HepG2 (cell line): Measurements from ENCODE around the gene PCIF1. TPM values are rescaled to one million over a fixed set of nuclear protein-coding genes. Genes with fewer than 3 reads are reported as not detected.

Source experiments
- ATF5 ChIP-seq: sonication (generic); formaldehyde crosslinking; IDR thresholded peaks from 2 replicates; pipeline ENCODE4 v1.4.0; 2020; ENCODE audit warnings: mild to moderate bottlenecking, low read depth, missing genetic modification reagents
- CHD2 ChIP-seq: IDR thresholded peaks from 2 replicates; pipeline ENCODE4 v1.6.1; 2011; ENCODE audit warnings: low read depth, low read length, improper control_type of control experiment
- FLYWCH1 ChIP-seq: sonication (generic); formaldehyde crosslinking; IDR thresholded peaks from 2 replicates; pipeline ENCODE4 v1.8.1; 2023; ENCODE audit warnings: mild to moderate bottlenecking, missing genetic modification reagents
- GTF2F1 ChIP-seq: fragments of 150-350 bp; IDR thresholded peaks from 2 replicates; pipeline ENCODE4 v1.6.1; 2014; ENCODE audit warnings: low read length
- GTF3A ChIP-seq: sonication (generic); formaldehyde crosslinking; conservative IDR thresholded peaks from 2 replicates; pipeline ENCODE4 v1.4.0; 2020; ENCODE audit warnings: mild to moderate bottlenecking, missing genetic modification reagents
- NFKB2 ChIP-seq: sonication (generic); formaldehyde crosslinking; IDR thresholded peaks from 2 replicates; pipeline ENCODE4 v1.4.0; 2020; ENCODE audit warnings: missing genetic modification reagents, borderline replicate concordance
- POLR2AphosphoS5 ChIP-seq: IDR thresholded peaks from 2 replicates; pipeline ENCODE4 v1.6.1; 2012; ENCODE audit warnings: low read depth, low read length
- RNF219 ChIP-seq: sonication (generic); formaldehyde crosslinking; IDR thresholded peaks from 2 replicates; pipeline ENCODE4 v1.5.0; 2020; ENCODE audit warnings: mild to moderate bottlenecking, missing genetic modification reagents
- SMAD1 ChIP-seq: sonication (generic); formaldehyde crosslinking; IDR thresholded peaks from 2 replicates; pipeline ENCODE4 v1.4.0; 2020; ENCODE audit warnings: missing genetic modification reagents, low read depth, mild to moderate bottlenecking, borderline replicate concordance
- STAG1 ChIP-seq: sonication (generic); formaldehyde crosslinking; IDR thresholded peaks from 2 replicates; pipeline ENCODE4 v1.4.0; 2020; ENCODE audit warnings: missing genetic modification reagents
- SYNCRIP ChIP-seq: fragments of 200-400 bp; formaldehyde crosslinking; IDR thresholded peaks from 2 replicates; pipeline ENCODE4 v1.6.1; 2018; ENCODE audit warnings: mild to moderate bottlenecking, low read depth, low read length; ENCODE audit not compliant: insufficient read depth
- TCF12 ChIP-seq, 2 experiments: fragments of 450-650 bp in 1 of 2; sonication (generic) in 1 of 2; formaldehyde crosslinking in 1 of 2; IDR thresholded peaks; 2 replicates each; pipeline versions ENCODE4 v1.6.1 to v1.8.0; 2017 to 2022; ENCODE audit warnings: antibody characterized with exemption in 1 of 2, mild to moderate bottlenecking in 1 of 2, missing genetic modification reagents in 1 of 2, moderate library complexity in 1 of 2
- TFE3 ChIP-seq: IDR thresholded peaks from 2 replicates; pipeline ENCODE4 v1.6.1; 2016
- WIZ ChIP-seq: sonication (generic); formaldehyde crosslinking; IDR thresholded peaks from 2 replicates; pipeline ENCODE4 v1.5.1; 2020; ENCODE audit warnings: mild to moderate bottlenecking, missing genetic modification reagents
- ZNF10 ChIP-seq: sonication (generic); formaldehyde crosslinking; IDR thresholded peaks from 2 replicates; pipeline ENCODE4 v1.4.0; 2020; ENCODE audit warnings: mild to moderate bottlenecking, low read depth, missing genetic modification reagents, borderline replicate concordance
- ZNF225 ChIP-seq: sonication (generic); formaldehyde crosslinking; IDR thresholded peaks from 2 replicates; pipeline ENCODE4 v1.4.0; 2020; ENCODE audit warnings: mild to moderate bottlenecking, missing genetic modification reagents
- ZNF260 ChIP-seq: sonication (generic); formaldehyde crosslinking; IDR thresholded peaks from 2 replicates; pipeline ENCODE4 v1.4.0; 2020; ENCODE audit warnings: missing genetic modification reagents, low read depth, mild to moderate bottlenecking, borderline replicate concordance
- ZNF383 ChIP-seq: sonication (generic); formaldehyde crosslinking; IDR thresholded peaks from 2 replicates; pipeline ENCODE4 v1.4.0; 2020; ENCODE audit warnings: missing genetic modification reagents, mild to moderate bottlenecking, borderline replicate concordance
- ZNF775 ChIP-seq: sonication (generic); formaldehyde crosslinking; IDR thresholded peaks from 2 replicates; pipeline ENCODE4 v1.4.0; 2020; ENCODE audit warnings: missing genetic modification reagents, mild to moderate bottlenecking, moderate library complexity, borderline replicate concordance
- ZNF780A ChIP-seq: sonication (generic); formaldehyde crosslinking; IDR thresholded peaks from 2 replicates; pipeline ENCODE4 v1.8.0; 2022; ENCODE audit warnings: mild to moderate bottlenecking, missing genetic modification reagents, moderate library complexity
- ZSCAN30 ChIP-seq: sonication (generic); formaldehyde crosslinking; IDR thresholded peaks from 2 replicates; pipeline ENCODE4 v1.5.0; 2020; ENCODE audit warnings: mild to moderate bottlenecking, missing genetic modification reagents
- polyA plus RNA-seq, 8 experiments: library from polyadenylated mRNA; depleted of rRNA in 3 of 8; stranded (reverse) in 7 of 8; unstranded in 1 of 8; fragments of >200 nt; fragmentation: Illumina TruSeq in 4 of 8; extraction: Trizol in 4 of 8; gene quantifications; 2 replicates each; pipeline versions ENCODE4 v1.2.1 to v1.2.3, GENCODE V29; 2011 to 2016; ENCODE audit warnings: low read depth in 4 of 8, missing spikeins in 1 of 8, mixed read lengths in 1 of 8; ENCODE audit not compliant: insufficient read depth in 1 of 8
- total RNA-seq, 5 experiments: library from RNA; depleted of rRNA; stranded (reverse); fragments of >200 nt; fragmentation: Illumina TruSeq; extraction: Trizol; gene quantifications; 2 replicates each; pipeline ENCODE4 v1.2.3, GENCODE V29; 2016; ENCODE audit warnings: low read depth in 1 of 5
- TF ChIP-seq, protein P1 (sequence below): sonication (generic); formaldehyde crosslinking; IDR thresholded peaks from 2 replicates; pipeline ENCODE4 v1.4.0; 2020; ENCODE audit warnings: low read depth, mild to moderate bottlenecking, missing genetic modification reagents
- TF ChIP-seq, protein P2 (sequence below): sonication (generic); formaldehyde crosslinking; IDR thresholded peaks from 2 replicates; pipeline ENCODE4 v1.4.0; 2020; ENCODE audit warnings: mild to moderate bottlenecking, missing genetic modification reagents

The PCIF1 gene
- total and polyA plus RNA-seq, 2 of the 13 experiments (the other 11 are each of a cell fraction or from before 2014, with no cell fraction given), result 20.9 to 24.4 TPM

GRCh38 chr20:45933266-45934045 is 1.0 kb upstream of the PCIF1 start (continued):
- no peak for TF ChIP-seq TFE3 (CRISPR knock-in tag)
- no peak for TF ChIP-seq FLYWCH1 (CRISPR knock-in tag)
- no peak for TF ChIP-seq TCF12 (IDR thresholded peaks at IDR 0.05)
- no peak for TF ChIP-seq TCF12 (CRISPR knock-in tag; IDR thresholded peaks at IDR 0.05)
- no peak for TF ChIP-seq WIZ (CRISPR knock-in tag)
- TF ChIP-seq CHD2, result no peak; the same call in 1 of the 2 replicates
- TF ChIP-seq SMAD1 (CRISPR knock-in tag), result peak; percentile 55; the same call in 1 of the 2 replicates
- TF ChIP-seq, protein P1, sequence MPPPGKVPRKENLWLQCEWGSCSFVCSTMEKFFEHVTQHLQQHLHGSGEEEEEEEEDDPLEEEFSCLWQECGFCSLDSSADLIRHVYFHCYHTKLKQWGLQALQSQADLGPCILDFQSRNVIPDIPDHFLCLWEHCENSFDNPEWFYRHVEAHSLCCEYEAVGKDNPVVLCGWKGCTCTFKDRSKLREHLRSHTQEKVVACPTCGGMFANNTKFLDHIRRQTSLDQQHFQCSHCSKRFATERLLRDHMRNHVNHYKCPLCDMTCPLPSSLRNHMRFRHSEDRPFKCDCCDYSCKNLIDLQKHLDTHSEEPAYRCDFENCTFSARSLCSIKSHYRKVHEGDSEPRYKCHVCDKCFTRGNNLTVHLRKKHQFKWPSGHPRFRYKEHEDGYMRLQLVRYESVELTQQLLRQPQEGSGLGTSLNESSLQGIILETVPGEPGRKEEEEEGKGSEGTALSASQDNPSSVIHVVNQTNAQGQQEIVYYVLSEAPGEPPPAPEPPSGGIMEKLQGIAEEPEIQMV (CRISPR knock-in tag), result peak; percentile 85
- no peak for TF ChIP-seq ZNF260
- TF ChIP-seq, protein P2, sequence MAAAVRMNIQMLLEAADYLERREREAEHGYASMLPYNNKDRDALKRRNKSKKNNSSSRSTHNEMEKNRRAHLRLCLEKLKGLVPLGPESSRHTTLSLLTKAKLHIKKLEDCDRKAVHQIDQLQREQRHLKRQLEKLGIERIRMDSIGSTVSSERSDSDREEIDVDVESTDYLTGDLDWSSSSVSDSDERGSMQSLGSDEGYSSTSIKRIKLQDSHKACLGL (CRISPR knock-in tag), result no peak
- no peak for TF ChIP-seq ZNF383
- TF ChIP-seq ZNF780A, result peak; percentile 51; the same call in 1 of the 2 replicates
- TF ChIP-seq ZNF775 (CRISPR knock-in tag), result 0 out of 2 replicates have a peak, but pooled peaks have one; percentile 17
- no peak for TF ChIP-seq GTF2F1
- no peak for TF ChIP-seq ZNF10
- peak; percentile 77 for TF ChIP-seq STAG1 (CRISPR knock-in tag)
- no peak; the same call in none of the 2 replicates for TF ChIP-seq ZSCAN30
- TF ChIP-seq SYNCRIP, result no peak
- no peak for TF ChIP-seq ATF5 (CRISPR knock-in tag)
- TF ChIP-seq NFKB2 (CRISPR knock-in tag), result peak; percentile 50; the same call in 1 of the 2 replicates
- TF ChIP-seq ZNF225 (CRISPR knock-in tag), result no peak
- peak; percentile 68 for TF ChIP-seq POLR2AphosphoS5
- no peak for TF ChIP-seq GTF3A (CRISPR knock-in tag)
- TF ChIP-seq RNF219 (CRISPR knock-in tag), result no peak
